Karpas-422 (cell line): ENCODE measurements around the gene ZNF516. TPM values are rescaled to one million over a fixed set of nuclear protein-coding genes. Genes with fewer than 3 reads are reported as not detected.

ENCODE experiments used
- DNase-seq: peaks from one replicate; pipeline ENCODE4 v3.0.0-alpha.2; 2015
- H2AFZ ChIP-seq: fragments of 200-600 bp; sonication (generic); 2 replicates; pipeline ENCODE4 v1.6.1; 2014; ENCODE audit warnings: antibody characterized with exemption, low read length, mixed read lengths
- H3K27ac ChIP-seq: fragments of 200-600 bp; sonication (generic); 2 replicates; pipeline ENCODE4 v1.5.1; 2014; ENCODE audit warnings: mild to moderate bottlenecking, low read length, moderate library complexity
- H3K27me3 ChIP-seq: fragments of 200-600 bp; sonication (generic); 2 replicates; pipeline ENCODE4 v1.6.1; 2014; ENCODE audit warnings: low read length, mixed read lengths
- H3K36me3 ChIP-seq: fragments of 200-600 bp; sonication (generic); 2 replicates; pipeline ENCODE4 v1.6.1; 2014; ENCODE audit warnings: low read length, mixed read lengths; ENCODE audit not compliant: insufficient read depth
- H3K4me1 ChIP-seq: fragments of 200-600 bp; sonication (generic); 2 replicates; pipeline ENCODE4 v1.6.1; 2014; ENCODE audit warnings: mild to moderate bottlenecking, low read length, mixed read lengths
- H3K4me2 ChIP-seq: fragments of 200-600 bp; sonication (generic); 2 replicates; pipeline ENCODE4 v1.6.1; 2014; ENCODE audit warnings: low read length, low read depth, mild to moderate bottlenecking; ENCODE audit not compliant: poor library complexity, severe bottlenecking
- H3K4me3 ChIP-seq: fragments of 200-600 bp; sonication (generic); 2 replicates; pipeline ENCODE4 v1.5.1; 2014; ENCODE audit warnings: mild to moderate bottlenecking, antibody characterized with exemption, low read length, mixed read lengths
- H3K79me2 ChIP-seq: fragments of 200-600 bp; sonication (generic); 2 replicates; pipeline ENCODE4 v1.6.1; 2014; ENCODE audit warnings: mild to moderate bottlenecking, low read length, mixed read lengths
- H3K9ac ChIP-seq: fragments of 200-600 bp; sonication (generic); 2 replicates; pipeline ENCODE4 v1.6.0; 2014; ENCODE audit warnings: low read length
- H3K9me2 ChIP-seq: fragments of 200-600 bp; sonication (generic), shearing (Covaris generic); replicated peaks from 2 replicates; pipeline ENCODE4 v1.6.0; 2014; ENCODE audit warnings: mild to moderate bottlenecking, low read length, moderate library complexity; ENCODE audit not compliant: insufficient read depth
- H3K9me3 ChIP-seq: fragments of 300-700, 200-600 bp; sonication (generic); 2 replicates; pipeline ENCODE4 v1.6.1; 2014; ENCODE audit warnings: low read length, mixed read lengths
- H4K20me1 ChIP-seq: fragments of 200-600 bp; sonication (generic); 2 replicates; pipeline ENCODE4 v1.6.1; 2014; ENCODE audit warnings: mild to moderate bottlenecking, antibody characterized with exemption, low read length, low read depth; ENCODE audit not compliant: insufficient read depth
- total RNA-seq: library from RNA; depleted of rRNA; stranded (reverse); fragments of >200 nt; shearing (Covaris generic); gene quantifications from 2 replicates; pipeline ENCODE4 v1.2.3, GENCODE V29; 2014; ENCODE audit warnings: low replicate concordance

ZNF516 gene
- total RNA-seq, 1 experiment from 2014 or later = 41.0 TPM

DNA sequence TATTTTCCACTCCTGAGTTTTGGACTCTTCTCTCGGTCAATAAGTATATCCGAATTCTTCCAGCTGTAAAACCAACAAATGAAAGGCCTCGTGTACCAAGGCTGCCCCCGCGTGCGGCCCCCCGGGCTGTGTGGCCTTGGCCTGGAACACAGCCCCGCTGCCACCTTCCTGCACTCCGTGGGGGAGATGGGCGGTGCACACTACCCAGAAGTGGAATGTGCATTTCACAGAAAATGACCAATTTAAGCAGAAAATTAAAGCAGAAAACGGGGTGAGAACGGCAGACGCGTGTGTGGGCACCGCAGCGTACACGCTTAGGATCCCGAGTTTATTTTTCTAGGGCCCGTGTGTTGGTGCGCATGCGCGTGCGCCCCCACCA lies 34.4 kb upstream of the ZNF516 start:
- H3K9ac ChIP-seq = peak overlapping the region; percentile 59
- H4K20me1 ChIP-seq = no peaks in the 10 kb centered on the region
- no peaks in the 10 kb centered on the region; the same call in 1 of the 2 replicates for H3K27me3 ChIP-seq
- H2AFZ ChIP-seq = peak overlapping the region; percentile 66; the same call in 1 of the 2 replicates
- H3K9me2 ChIP-seq = no peaks in the 10 kb centered on the region
- H3K79me2 ChIP-seq = no peaks in the 10 kb centered on the region
- no peaks in the 10 kb centered on the region for H3K9me3 ChIP-seq
- peak overlapping the region; percentile 68 for H3K4me3 ChIP-seq
- DNase-seq = no peak
- H3K36me3 ChIP-seq = no peaks in the 10 kb centered on the region
- peaks cover 44% of the 10 kb centered on the region for H3K4me1 ChIP-seq
- no peak overlapping the region for H3K27ac ChIP-seq
- H3K4me2 ChIP-seq = peak overlapping the region; percentile 86

DNA sequence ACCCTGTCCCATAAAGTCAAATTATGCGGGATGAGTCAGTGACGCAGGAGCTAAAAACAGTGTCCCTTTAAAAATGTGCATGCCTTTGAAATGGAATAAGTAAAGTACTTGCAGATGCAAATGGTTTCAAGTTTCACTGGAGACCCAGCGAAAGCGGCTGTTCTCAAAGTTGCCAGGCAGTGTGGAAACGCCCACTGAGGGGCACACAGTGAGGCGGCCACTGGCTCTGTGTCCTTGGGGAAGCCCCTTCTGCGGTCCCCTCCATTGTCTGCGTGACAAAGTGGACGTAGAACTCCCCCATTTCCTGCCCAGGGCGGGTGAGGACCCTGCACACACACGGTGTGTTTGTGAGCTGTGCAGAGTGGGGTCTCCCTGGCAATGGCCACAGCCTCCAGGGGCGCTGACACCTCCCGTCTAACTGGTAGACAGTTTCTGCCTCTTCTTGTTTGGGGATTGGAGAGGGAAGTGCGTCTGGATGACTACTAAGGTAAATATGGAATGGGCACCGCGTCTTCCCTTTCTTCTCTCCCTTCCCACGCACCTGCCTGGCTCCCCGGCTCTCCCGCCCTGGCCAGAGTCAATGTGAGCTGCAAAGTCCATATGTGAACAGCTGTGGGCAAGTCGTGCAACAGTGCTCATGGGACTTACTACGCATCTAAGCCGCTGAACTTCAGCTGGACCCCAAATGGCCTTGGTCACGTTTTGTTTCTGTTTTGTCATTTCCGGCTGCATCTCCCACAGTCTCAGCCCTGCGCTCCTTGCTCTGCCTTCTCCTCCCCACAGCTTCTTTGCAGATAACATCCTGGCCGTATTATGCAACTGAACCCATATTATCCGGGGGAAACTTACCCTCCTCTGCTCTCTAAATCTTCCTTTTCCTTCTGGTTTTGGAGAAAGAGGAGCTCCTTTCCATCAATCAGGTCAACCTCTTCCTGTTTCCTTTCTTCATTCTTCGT lies 33.7 kb upstream of the ZNF516 start:
- H3K36me3 ChIP-seq = no peaks in the 10 kb centered on the region
- H3K9ac ChIP-seq = peak overlapping the region; percentile 59
- H3K4me3 ChIP-seq = peak overlapping the region; percentile 68
- no peaks in the 10 kb centered on the region; the same call in 1 of the 2 replicates for H3K27me3 ChIP-seq
- no peaks in the 10 kb centered on the region for H4K20me1 ChIP-seq
- H3K27ac ChIP-seq = no peak overlapping the region
- peak overlapping the region; percentile 66 for H2AFZ ChIP-seq
- H3K9me3 ChIP-seq = no peaks in the 10 kb centered on the region
- no peaks in the 10 kb centered on the region for H3K9me2 ChIP-seq
- peaks cover 44% of the 10 kb centered on the region for H3K4me1 ChIP-seq
- DNase-seq = peak; percentile 70
- peak overlapping the region; percentile 86 for H3K4me2 ChIP-seq
- no peaks in the 10 kb centered on the region for H3K79me2 ChIP-seq

DNA sequence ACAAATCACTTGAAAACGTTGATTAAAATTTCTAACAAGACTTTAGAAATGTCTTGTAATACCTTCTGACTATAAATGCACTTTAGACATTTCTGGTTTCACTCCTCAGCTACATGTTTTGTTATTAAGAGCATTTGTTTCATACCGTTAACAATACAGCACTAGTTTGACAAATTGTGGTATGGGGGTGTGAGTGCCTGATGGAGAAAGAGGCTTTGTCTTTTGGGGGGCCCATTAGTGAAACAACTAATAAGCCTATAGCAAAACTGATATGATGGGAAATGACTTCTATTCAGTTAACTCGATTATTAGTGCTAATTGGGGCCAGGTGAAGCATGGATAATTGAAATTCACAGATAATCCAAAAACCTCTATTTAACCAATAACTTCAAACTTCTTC lies 30.9 kb upstream of the ZNF516 start:
- no peak overlapping the region for H3K4me3 ChIP-seq
- peak overlapping the region; percentile 2 for H3K4me2 ChIP-seq
- H3K4me1 ChIP-seq = peaks cover 37% of the 10 kb centered on the region
- H3K27ac ChIP-seq = no peak overlapping the region
- H3K79me2 ChIP-seq = no peaks in the 10 kb centered on the region
- no peaks in the 10 kb centered on the region for H3K9me3 ChIP-seq
- H4K20me1 ChIP-seq = no peaks in the 10 kb centered on the region
- no peak for DNase-seq
- H3K9me2 ChIP-seq = no peaks in the 10 kb centered on the region
- no peaks in the 10 kb centered on the region for H3K36me3 ChIP-seq
- no peaks in the 10 kb centered on the region; the same call in 1 of the 2 replicates for H3K27me3 ChIP-seq
- no peak overlapping the region for H3K9ac ChIP-seq
- no peak overlapping the region for H2AFZ ChIP-seq

DNA sequence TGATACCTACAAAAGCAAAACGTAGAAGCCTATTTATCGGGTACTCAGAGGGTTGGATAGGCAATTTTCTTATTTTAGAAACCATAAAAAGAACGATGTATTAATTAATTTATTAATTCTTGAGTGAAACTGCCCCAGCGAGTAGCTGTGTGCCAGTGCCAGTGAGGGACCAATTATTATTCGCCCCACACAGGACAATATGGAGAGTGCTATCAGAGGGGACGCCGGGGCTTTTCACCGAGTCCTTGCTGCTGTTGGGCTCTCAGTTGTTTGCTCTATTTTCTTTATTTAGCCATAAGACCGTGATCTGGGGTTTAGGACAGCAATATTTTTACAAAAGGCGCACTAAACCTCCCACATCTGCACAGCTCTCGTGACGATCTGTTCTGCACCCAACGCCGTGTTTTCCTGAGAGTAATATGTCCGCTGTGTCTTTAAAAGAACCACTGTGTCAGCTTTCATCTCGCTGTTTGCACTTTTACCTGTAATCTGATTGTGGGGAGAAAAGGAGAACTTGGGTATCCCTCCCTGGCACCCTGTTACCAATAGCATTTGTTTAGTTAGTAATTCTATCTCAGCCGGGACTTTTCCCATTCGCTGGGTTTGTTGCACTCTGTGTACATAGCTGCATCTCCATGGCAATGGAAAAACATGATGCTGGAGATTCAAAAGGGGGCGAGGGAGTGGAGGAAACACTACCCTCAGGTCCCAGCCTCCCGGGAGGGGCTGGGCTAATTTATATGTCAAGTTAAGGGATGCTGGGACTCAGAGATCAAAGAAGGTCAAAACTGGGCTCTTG lies 30.1 kb upstream of the ZNF516 start:
- Histone ChIP-seq H2AFZ (no peak overlapping the region), H3K27ac (no peak overlapping the region), H3K36me3 (no peaks in the 10 kb centered on the region), H3K9ac (no peak overlapping the region), H3K79me2 (no peaks in the 10 kb centered on the region), H3K9me2 (no peaks in the 10 kb centered on the region), H3K27me3 (no peaks in the 10 kb centered on the region; the same call in 1 of the 2 replicates), H3K4me2 (peak overlapping the region; percentile 2), H3K4me1 (peaks cover 29% of the 10 kb centered on the region), H3K4me3 (no peak overlapping the region), H3K9me3 (no peaks in the 10 kb centered on the region), H4K20me1 (no peaks in the 10 kb centered on the region)
- DNase-seq = no peak

DNA sequence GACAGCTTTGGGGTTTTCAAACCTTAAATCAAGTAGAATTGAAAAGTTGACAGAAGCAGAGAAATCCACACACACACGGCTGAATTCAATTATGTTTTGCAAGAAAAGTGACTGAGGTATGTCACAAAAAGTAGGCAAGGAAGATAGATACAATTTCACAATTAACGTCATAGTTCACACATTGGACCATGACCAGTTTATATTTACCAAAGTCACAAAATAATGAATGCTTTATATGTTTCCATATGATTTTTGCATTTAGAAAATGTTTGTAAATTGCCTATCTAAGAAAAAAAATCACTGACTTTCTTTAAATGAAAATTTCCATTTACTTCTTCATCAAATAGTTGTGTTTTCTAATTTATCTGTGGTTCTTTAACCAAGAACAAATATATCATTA lies 29.4 kb upstream of the ZNF516 start:
- no peak for DNase-seq
- Histone ChIP-seq H3K79me2 (no peaks in the 10 kb centered on the region), H3K4me1 (peaks cover 29% of the 10 kb centered on the region), H3K9me2 (no peaks in the 10 kb centered on the region), H2AFZ (no peak overlapping the region), H3K27ac (no peak overlapping the region), H3K9me3 (no peaks in the 10 kb centered on the region), H3K27me3 (no peaks in the 10 kb centered on the region; the same call in 1 of the 2 replicates), H4K20me1 (no peaks in the 10 kb centered on the region), H3K4me3 (no peak overlapping the region), H3K9ac (no peak overlapping the region), H3K36me3 (no peaks in the 10 kb centered on the region), H3K4me2 (no peak overlapping the region)

DNA sequence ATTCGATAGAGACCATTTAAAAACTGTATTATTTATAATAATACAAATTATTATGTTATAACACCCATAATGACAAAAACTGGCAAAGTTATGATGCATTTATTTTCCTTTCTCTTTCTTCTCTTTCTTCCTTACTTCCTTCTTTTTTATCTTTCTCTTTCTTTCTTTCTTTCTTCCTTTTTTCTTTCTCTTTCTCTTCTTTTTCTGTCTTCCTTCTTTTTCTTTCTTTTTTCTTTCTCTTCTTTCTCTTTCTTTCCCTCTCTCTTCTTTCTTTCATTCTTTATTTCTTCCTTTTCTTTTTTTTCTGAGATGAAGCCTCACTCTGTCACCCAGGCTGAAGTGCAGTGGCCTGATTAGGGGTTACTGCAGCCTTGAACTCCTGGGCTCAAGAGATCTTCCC lies 27.5 kb upstream of the ZNF516 start:
- no peaks in the 10 kb centered on the region for H3K9me2 ChIP-seq
- H3K4me3 ChIP-seq = no peak overlapping the region
- H3K4me2 ChIP-seq = no peak overlapping the region
- no peaks in the 10 kb centered on the region for H3K79me2 ChIP-seq
- H3K27me3 ChIP-seq = no peaks in the 10 kb centered on the region; the same call in 1 of the 2 replicates
- H3K4me1 ChIP-seq = peaks cover 24% of the 10 kb centered on the region
- no peaks in the 10 kb centered on the region for H3K9me3 ChIP-seq
- no peak for DNase-seq
- H3K36me3 ChIP-seq = no peaks in the 10 kb centered on the region
- no peak overlapping the region for H3K9ac ChIP-seq
- H3K27ac ChIP-seq = no peak overlapping the region
- no peaks in the 10 kb centered on the region for H4K20me1 ChIP-seq
- no peak overlapping the region for H2AFZ ChIP-seq

DNA sequence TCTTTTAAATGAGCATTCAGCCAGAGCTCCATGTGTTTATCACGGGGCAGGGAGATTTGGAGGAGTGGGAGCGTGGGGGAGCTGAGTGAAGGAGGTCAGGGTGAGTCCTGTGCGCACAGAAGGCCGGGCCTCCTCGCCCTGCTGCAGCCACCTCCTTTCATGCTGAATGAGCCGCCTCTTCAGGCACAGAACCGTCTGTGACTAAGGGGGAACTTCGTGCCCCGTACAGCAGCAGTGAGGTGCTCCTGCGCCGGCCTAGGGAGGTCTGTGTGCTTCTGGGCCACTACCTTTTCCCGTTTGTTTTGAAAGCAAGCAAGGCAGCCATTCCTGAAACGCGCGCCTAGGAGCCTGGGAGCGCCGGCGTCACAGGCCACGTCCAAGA lies 27.1 kb upstream of the ZNF516 start:
- Histone ChIP-seq H3K9ac (no peak overlapping the region), H4K20me1 (no peaks in the 10 kb centered on the region), H3K4me2 (no peak overlapping the region), H3K4me1 (peaks cover 26% of the 10 kb centered on the region), H3K4me3 (no peak overlapping the region), H2AFZ (no peak overlapping the region), H3K79me2 (no peaks in the 10 kb centered on the region), H3K36me3 (no peaks in the 10 kb centered on the region), H3K9me3 (no peaks in the 10 kb centered on the region), H3K27me3 (no peaks in the 10 kb centered on the region; the same call in 1 of the 2 replicates), H3K9me2 (no peaks in the 10 kb centered on the region), H3K27ac (no peak overlapping the region)
- no peak for DNase-seq
